K562 (cell line): ENCODE measurements around the gene RNF187. TPM values are rescaled to one million over a fixed set of nuclear protein-coding genes. Genes with fewer than 3 reads are reported as not detected.

ENCODE experiments used
- CGGBP1 ChIP-seq: fragments of 250-450 bp; sonication (Bioruptor Pico); IDR thresholded peaks from 2 replicates; pipeline ENCODE4 v1.9.0; 2021; ENCODE audit warnings: mild to moderate bottlenecking
- CREBBP ChIP-seq: IDR thresholded peaks from one replicate; pipeline ENCODE4 v1.6.1; 2012; ENCODE audit warnings: low read depth, mild to moderate bottlenecking, control low read depth, inconsistent platforms, low read length
- CREM ChIP-seq: IDR thresholded peaks from 2 replicates; pipeline ENCODE4 v1.6.1; 2014; ENCODE audit warnings: antibody characterized with exemption, low read depth
- ETV6 ChIP-seq, 3 experiments: fragments of 150-350 bp in 1 of 3; sonication (generic) in 1 of 3; formaldehyde crosslinking in 1 of 3; IDR thresholded peaks; 2 replicates each; pipeline versions ENCODE4 v1.6.1 to v1.8.0; 2014 to 2022; ENCODE audit warnings: borderline replicate concordance in 2 of 3, low read depth in 2 of 3, antibody characterized with exemption in 1 of 3, low read length in 1 of 3, mild to moderate bottlenecking in 1 of 3, missing genetic modification reagents in 1 of 3
- FOXA1 ChIP-seq: fragments of 450-650 bp; IDR thresholded peaks from 2 replicates; pipeline ENCODE4 v1.6.1; 2016; ENCODE audit warnings: mild to moderate bottlenecking, borderline replicate concordance
- FOXP4 ChIP-seq: sonication (generic); formaldehyde crosslinking; IDR thresholded peaks from 2 replicates; pipeline ENCODE4 v1.8.0; 2022; ENCODE audit warnings: mild to moderate bottlenecking, missing genetic modification reagents, borderline replicate concordance
- MYC ChIP-seq, 2 experiments: fragments of 250-450 bp in 1 of 2; sonication (Bioruptor Pico) in 1 of 2; IDR thresholded peaks; 2 replicates each; pipeline versions ENCODE4 v1.5.1 to v1.6.1; 2012 to 2021; ENCODE audit warnings: low read depth in 2 of 2, borderline replicate concordance in 1 of 2, improper control_type of control experiment in 1 of 2, low read length in 1 of 2, mild to moderate bottlenecking in 1 of 2, moderate library complexity in 1 of 2
- NKRF ChIP-seq: fragments of 450-650 bp; IDR thresholded peaks from 2 replicates; pipeline ENCODE4 v1.6.1; 2016; ENCODE audit warnings: borderline replicate concordance
- POLR2H ChIP-seq: IDR thresholded peaks from 2 replicates; pipeline ENCODE4 v1.6.1; 2016; ENCODE audit warnings: missing genetic modification characterization, low read depth, mild to moderate bottlenecking, control low read depth, missing compliant biosample characterization, moderate library complexity
- PURB ChIP-seq: sonication (generic); formaldehyde crosslinking; IDR thresholded peaks from 2 replicates; pipeline ENCODE4 v1.9.0; 2021; ENCODE audit warnings: low read depth, mild to moderate bottlenecking, missing genetic modification reagents
- RBM17 ChIP-seq: fragments of 200-400 bp; formaldehyde crosslinking; IDR thresholded peaks from 2 replicates; pipeline ENCODE4 v1.6.1; 2017; ENCODE audit warnings: low read depth, mild to moderate bottlenecking, low read length, borderline replicate concordance
- SNAPC5 ChIP-seq: fragments of 250-450 bp; sonication (Bioruptor Pico); IDR thresholded peaks from 2 replicates; pipeline ENCODE4 v1.8.0; 2021; ENCODE audit warnings: moderate library complexity, mild to moderate bottlenecking, inconsistent platforms
- SRSF9 ChIP-seq: fragments of 200-400 bp; formaldehyde crosslinking; IDR thresholded peaks from 2 replicates; pipeline ENCODE4 v1.6.1; 2017; ENCODE audit warnings: low read depth, low read length, borderline replicate concordance
- STAT6 ChIP-seq: sonication (generic); formaldehyde crosslinking; IDR thresholded peaks from 2 replicates; pipeline ENCODE4 v1.8.1; 2023; ENCODE audit warnings: mild to moderate bottlenecking, missing genetic modification reagents
- ZNF197 ChIP-seq: fragments of 200-800 bp; sonication (Bioruptor generic); IDR thresholded peaks from 2 replicates; pipeline ENCODE4 v1.6.1; 2016; ENCODE audit warnings: low read depth, missing genetic modification characterization, missing compliant biosample characterization
- ZNF253 ChIP-seq: fragments of 250-450 bp; sonication (Bioruptor Pico); conservative IDR thresholded peaks from 2 replicates; pipeline ENCODE4 v1.6.1; 2021; ENCODE audit warnings: mild to moderate bottlenecking
- ZNF347 ChIP-seq: fragments of 450-650 bp; formaldehyde crosslinking; IDR thresholded peaks from 2 replicates; pipeline ENCODE4 v1.4.0; 2020; ENCODE audit warnings: low read depth, mild to moderate bottlenecking, moderate library complexity
- ZNF75A ChIP-seq: fragments of 450-650 bp; formaldehyde crosslinking; IDR thresholded peaks from 2 replicates; pipeline ENCODE4 v1.4.0; 2020; ENCODE audit warnings: mild to moderate bottlenecking
- polyA plus RNA-seq, 8 experiments: library from polyadenylated mRNA; depleted of rRNA in 4 of 8; stranded (reverse) in 5 of 8; unstranded in 3 of 8; fragments of >200 nt; fragmentation: Nextera tagmentation in 2 of 8; fragmentation: Illumina TruSeq in 1 of 8; extraction: Ambion mirVana in 2 of 8; extraction: Trizol in 1 of 8; gene quantifications; 2 replicates each; pipeline versions ENCODE4 v1.2.1 to v1.2.3, GENCODE V29; 2011 to 2014; ENCODE audit warnings: inconsistent platforms in 1 of 8, missing spikeins in 1 of 8
- total RNA-seq, 7 experiments: library from RNA; depleted of rRNA in 6 of 7; stranded (reverse); fragments of >200 nt in 6 of 7; fragmentation: Illumina TruSeq in 2 of 7; extraction: Trizol in 2 of 7; gene quantifications; 2 replicates each; pipeline versions ENCODE4 v1.2.1 to v1.2.3, GENCODE V29; 2011 to 2021; ENCODE audit warnings: low replicate concordance in 1 of 7

RNF187 gene
- total and polyA plus RNA-seq, 9 of the 15 experiments (the other 6 are each of a cell fraction or from before 2014, with no cell fraction given), result 2.3 to 119 (median 41.9) TPM

- TF ChIP-seq PURB (CRISPR knock-in tag), result no peak
- no peak; the same call in 1 of the 2 replicates for TF ChIP-seq ZNF197 (CRISPR knock-in tag)
- TF ChIP-seq CREBBP, result no peak
- TF ChIP-seq NKRF, result no peak
- TF ChIP-seq STAT6 (CRISPR knock-in tag), result 0 out of 2 replicates have a peak, but pooled peaks have one; percentile 5
- TF ChIP-seq FOXA1, result no peak
- TF ChIP-seq ETV6 (IDR thresholded peaks at IDR 0.05; ENCODE audit: borderline replicate concordance in 1 of 2, low read depth in 2 of 2, low read length in 1 of 2), result no peak
- TF ChIP-seq ETV6 (CRISPR knock-in tag; IDR thresholded peaks at IDR 0.05; ENCODE audit: borderline replicate concordance), result no peak; the same call in 1 of the 2 replicates
- no peak for TF ChIP-seq ZNF75A
- TF ChIP-seq SNAPC5 (CRISPR knock-in tag), result no peak
- no peak for TF ChIP-seq SRSF9
- no peak for TF ChIP-seq RBM17
- peak; percentile 76; the same call in 1 of the 2 replicates for TF ChIP-seq POLR2H (tag)
- TF ChIP-seq MYC (IDR thresholded peaks at IDR 0.05; ENCODE audit: low read depth, low read length), result 0 out of 2 replicates have a peak, but pooled peaks have one; percentile 0
- no peak for TF ChIP-seq MYC (CRISPR knock-in tag; IDR thresholded peaks at IDR 0.05; ENCODE audit: borderline replicate concordance, low read depth)
- no peak for TF ChIP-seq ZNF347
- no peak for TF ChIP-seq CGGBP1 (CRISPR knock-in tag)
- no peak for TF ChIP-seq CREM
- 0 out of 2 replicates have a peak, but pooled peaks have one; percentile 27 for TF ChIP-seq FOXP4 (CRISPR knock-in tag)
- TF ChIP-seq ZNF253, result no peak
Measured at GRCh38 chr1:228487336-228488124, at the start of gene RNF187 (continued).
